Measurements from ENCODE around the gene SHTN1.

SHTN1 gene

GRCh38 chr10:117005026-117005526 lies at the start of gene SHTN1:
Gene SHTN1 (minus strand): TSS chr10:117005187. CDS start chr10:117005079, 108 bp downstream.
- peak; percentile 65 for DNase-seq

GRCh38 chr10:117053482-117053881 lies 48.5 kb upstream of the SHTN1 start:
- DNase-seq: no peak

- no peak for DNase-seq
These were observed 43.0 kb upstream of the SHTN1 start for GRCh38 chr10:117047947-117048346.

- DNase-seq: no peak
These were observed 11.3 kb upstream of the SHTN1 start for GRCh38 chr10:117016266-117016665.

- DNase-seq: no peak
These were observed 9.8 kb upstream of the SHTN1 start for GRCh38 chr10:117014835-117015234.

GRCh38 chr10:117007080-117007479 lies 2.1 kb upstream of the SHTN1 start:
- no peak for DNase-seq

- DNase-seq: no peak
These were observed 604 bp upstream of the SHTN1 start for GRCh38 chr10:117005527-117006055.

GRCh38 chr10:117004227-117005025 lies 561 bp downstream of the SHTN1 start:
- peak; percentile 41 for DNase-seq

GRCh38 chr10:117003336-117003735 lies 1.7 kb downstream of the SHTN1 start:
- no peak for DNase-seq

- no peak for DNase-seq
These were observed 2.8 kb downstream of the SHTN1 start for GRCh38 chr10:117002206-117002605.

- no peak for DNase-seq
These were observed 3.8 kb downstream of the SHTN1 start for GRCh38 chr10:117001144-117001543.

- DNase-seq: no peak
These were observed 4.4 kb downstream of the SHTN1 start for GRCh38 chr10:117000580-117000979.

GRCh38 chr10:116998172-116998571 lies 6.8 kb downstream of the SHTN1 start:
- no peak for DNase-seq

GRCh38 chr10:116997015-116997414 lies 8.0 kb downstream of the SHTN1 start:
- DNase-seq: no peak

GRCh38 chr10:116995648-116996047 lies 9.3 kb downstream of the SHTN1 start:
- no peak for DNase-seq

GRCh38 chr10:116994113-116994890 lies 10.7 kb downstream of the SHTN1 start:
- DNase-seq: no peak

- DNase-seq: no peak
These were observed 11.4 kb downstream of the SHTN1 start for GRCh38 chr10:116993610-116994009.

GRCh38 chr10:116992183-116992582 lies 12.8 kb downstream of the SHTN1 start:
- no peak for DNase-seq

GRCh38 chr10:116990276-116990800 lies 14.6 kb downstream of the SHTN1 start:
- DNase-seq: no peak

GRCh38 chr10:116989439-116989838 lies 15.5 kb downstream of the SHTN1 start:
- DNase-seq: no peak

GRCh38 chr10:116988311-116988710 lies 16.7 kb downstream of the SHTN1 start:
- DNase-seq: no peak

- no peak for DNase-seq
These were observed 19.4 kb downstream of the SHTN1 start for GRCh38 chr10:116985611-116986010.

GRCh38 chr10:116984202-116984990 lies 20.6 kb downstream of the SHTN1 start:
- no peak for DNase-seq
